Left renal pelvis (tissue), 4 donors: ENCODE measurements around the gene MSH2. TPM values are rescaled to one million over a fixed set of nuclear protein-coding genes. Genes with fewer than 3 reads are reported as not detected.
A peak's percentile ranks its signal among the peaks of the same experiment; 100 is the strongest.
"Not testable (repeated sequence)": the region's sequence is repeated elsewhere in the genome, so short reads cannot be mapped to it uniquely, and the experiment has no call there.

Experiments
- DNase-seq, 4 donors: peaks; one replicate each; pipeline ENCODE4 v3.0.0-alpha.2; 2013; ENCODE audit warnings: low read depth in 4 of 4, low spot score in 3 of 4
- polyA plus RNA-seq, 4 donors: library from polyadenylated mRNA; unstranded; fragments of 120-200 nt; gene quantifications; one replicate each; pipeline ENCODE4 v1.2.1, GENCODE V29; 2013; ENCODE audit not compliant: insufficient read length in 4 of 4

MSH2 gene
- 10 to 100 TPM; 55.7 to 85.4 (median 72.5) TPM for polyA plus RNA-seq

DNA sequence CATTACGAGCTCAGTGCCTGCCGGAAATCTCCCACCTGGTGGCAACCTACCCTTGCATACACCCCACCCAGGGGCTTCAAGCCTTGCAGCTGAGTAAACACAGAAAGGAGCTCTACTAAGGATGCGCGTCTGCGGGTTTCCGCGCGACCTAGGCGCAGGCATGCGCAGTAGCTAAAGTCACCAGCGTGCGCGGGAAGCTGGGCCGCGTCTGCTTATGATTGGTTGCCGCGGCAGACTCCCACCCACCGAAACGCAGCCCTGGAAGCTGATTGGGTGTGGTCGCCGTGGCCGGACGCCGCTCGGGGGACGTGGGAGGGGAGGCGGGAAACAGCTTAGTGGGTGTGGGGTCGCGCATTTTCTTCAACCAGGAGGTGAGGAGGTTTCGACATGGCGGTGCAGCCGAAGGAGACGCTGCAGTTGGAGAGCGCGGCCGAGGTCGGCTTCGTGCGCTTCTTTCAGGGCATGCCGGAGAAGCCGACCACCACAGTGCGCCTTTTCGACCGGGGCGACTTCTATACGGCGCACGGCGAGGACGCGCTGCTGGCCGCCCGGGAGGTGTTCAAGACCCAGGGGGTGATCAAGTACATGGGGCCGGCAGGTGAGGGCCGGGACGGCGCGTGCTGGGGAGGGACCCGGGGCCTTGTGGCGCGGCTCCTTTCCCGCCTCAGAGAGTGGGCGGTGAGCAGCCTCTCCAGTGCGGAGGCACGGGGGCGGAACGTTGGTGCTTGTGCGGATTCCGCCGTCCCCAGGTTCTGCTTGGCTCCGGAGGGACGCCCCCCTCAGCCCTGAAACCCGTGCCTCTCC, at the start of gene MSH2:
MSH2 (plus strand) TSS at position 352 of the 804 bp plus-strand sequence; CDS start at position 388, 36 bp downstream.
- peak; percentile 79 to 85 (median 81) for DNase-seq

- no peak for DNase-seq
These were observed 48.7 kb upstream of the MSH2 start for GRCh38 chr2:47354013-47354847.

DNA sequence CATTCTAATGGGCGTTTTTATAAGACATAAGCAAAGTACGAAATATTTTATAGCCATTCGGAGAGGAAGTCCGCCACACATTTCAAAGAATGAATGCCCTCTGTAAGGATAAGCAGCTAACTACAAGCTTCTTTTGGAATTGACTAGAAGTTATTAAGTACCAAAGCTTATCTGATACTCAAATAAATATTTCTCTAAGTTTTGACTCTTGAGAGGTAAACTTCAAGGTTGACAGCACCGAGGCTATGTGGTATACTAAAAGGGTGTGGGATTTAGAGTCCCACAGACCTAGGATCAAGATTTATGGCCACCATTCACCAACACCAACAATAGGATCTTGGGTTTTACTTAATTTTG, 48.1 kb upstream of the MSH2 start:
- DNase-seq: no peak

DNA sequence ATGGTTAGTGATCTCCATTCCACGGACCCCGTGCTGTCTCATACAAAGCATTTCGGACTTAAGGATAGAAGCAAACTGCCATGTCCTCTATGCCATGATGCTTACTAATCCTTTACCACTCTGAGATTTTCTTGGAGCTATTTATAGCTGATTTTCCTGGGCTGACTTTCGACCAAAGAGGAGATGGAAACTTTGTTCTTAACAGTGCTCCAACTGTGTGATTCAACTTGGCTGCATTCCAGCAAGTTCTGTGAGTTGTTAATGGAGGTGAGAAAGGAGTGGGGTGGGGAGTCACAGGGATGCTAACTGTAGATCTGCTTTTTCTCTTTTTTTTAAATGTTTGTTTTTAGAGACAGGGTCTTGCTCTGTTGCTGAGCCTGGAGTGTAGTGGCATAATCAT, 45.5 kb upstream of the MSH2 start:
- no peak for DNase-seq

DNA sequence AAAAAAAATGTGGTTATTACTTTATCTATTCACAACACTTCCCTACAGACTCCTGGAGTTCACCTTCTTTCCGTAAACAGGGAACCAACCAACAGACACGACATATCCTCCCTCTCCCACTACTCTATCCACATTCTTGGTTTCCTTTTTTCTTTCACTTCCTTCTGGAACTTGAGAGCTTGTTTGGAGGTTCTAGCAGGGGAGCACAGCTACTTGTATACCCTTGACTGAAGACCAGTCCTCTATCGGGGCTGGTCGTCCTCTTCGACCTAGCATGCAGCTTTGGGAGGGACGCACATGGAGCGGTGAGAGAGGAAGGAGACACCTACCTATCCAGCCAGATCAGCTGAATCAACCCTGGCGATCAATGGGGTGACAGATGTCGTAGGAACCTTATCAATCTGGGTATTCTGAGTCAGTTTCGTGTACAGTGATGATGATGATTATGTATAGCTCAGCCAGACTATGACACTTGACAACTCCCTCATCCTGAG, 43.5 kb upstream of the MSH2 start:
- DNase-seq: no peak

- no peak for DNase-seq
These were observed 42.7 kb upstream of the MSH2 start for GRCh38 chr2:47360283-47360682.

DNA sequence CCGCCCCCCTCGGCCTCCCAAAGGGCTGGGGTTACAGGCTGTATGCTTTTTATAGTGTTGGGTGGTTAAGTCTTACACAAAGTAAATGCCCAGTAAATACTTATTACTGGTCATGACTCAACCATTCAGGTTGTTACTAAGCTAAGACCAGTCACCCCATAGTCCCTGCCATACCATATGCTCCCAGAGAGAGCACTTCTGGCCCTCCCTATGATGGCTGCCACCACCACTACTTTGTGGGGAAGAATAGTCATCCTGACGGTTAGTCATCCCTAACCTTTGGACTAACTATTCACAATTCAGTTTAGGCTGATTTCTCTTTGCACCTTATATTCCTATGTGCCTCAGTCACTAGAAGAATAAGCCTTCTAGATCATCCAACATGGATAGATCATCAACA, 42.0 kb upstream of the MSH2 start:
- DNase-seq: no peak

DNA sequence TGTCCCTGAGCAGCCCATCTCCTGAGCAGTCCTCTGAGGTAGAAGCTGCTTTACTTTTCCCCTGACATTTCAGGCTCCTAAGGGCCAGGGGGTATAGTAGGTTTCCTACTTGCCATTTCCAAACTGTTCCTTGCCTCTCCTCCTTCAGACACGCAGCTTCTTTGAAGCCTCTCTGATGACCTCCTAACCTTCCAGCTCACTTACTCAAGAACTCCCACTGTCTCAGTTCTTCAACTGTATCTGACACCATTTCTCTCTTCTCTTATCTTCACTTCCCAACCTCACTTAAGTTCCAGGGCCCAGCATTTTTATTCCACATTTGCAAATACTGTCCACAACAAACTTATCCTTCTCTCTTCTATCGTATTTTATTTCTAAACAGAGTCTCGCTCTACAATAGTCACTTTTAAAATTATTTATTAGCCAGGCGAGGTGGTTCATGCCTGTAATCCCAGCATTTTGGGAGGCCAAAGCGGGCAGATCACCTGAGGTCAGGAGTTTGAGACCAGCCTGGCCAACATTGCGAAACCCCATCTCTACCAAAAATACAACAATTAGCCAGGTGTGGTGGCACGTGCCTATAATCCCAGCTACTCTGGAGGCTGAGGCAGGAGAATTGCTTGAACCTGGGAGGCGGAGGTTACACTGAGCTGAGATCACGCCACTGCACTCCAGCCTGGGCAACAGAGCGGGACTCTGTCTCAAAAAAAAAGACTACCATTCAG, 41.3 kb upstream of the MSH2 start:
- not testable (repeated sequence) for DNase-seq

DNA sequence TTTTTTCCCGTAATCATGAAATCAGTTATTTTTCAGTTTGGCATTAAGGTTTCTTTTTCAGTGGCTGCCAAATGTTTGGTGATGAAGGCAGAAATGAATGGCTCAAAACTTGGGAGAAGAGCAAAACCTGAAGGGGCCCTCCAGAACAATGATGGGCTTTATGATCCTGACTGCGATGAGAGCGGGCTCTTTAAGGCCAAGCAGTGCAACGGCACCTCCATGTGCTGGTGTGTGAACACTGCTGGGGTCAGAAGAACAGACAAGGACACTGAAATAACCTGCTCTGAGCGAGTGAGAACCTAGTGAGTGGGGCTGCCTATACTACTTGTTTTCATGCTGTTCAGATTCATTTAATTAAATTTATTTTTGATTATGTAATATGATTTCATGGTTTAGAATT, 29.2 kb upstream of the MSH2 start:
- peak in 1 of 4 donors; percentile 29 for DNase-seq

- no peak for DNase-seq
These were observed 27.6 kb upstream of the MSH2 start for GRCh38 chr2:47375307-47375706.

DNA sequence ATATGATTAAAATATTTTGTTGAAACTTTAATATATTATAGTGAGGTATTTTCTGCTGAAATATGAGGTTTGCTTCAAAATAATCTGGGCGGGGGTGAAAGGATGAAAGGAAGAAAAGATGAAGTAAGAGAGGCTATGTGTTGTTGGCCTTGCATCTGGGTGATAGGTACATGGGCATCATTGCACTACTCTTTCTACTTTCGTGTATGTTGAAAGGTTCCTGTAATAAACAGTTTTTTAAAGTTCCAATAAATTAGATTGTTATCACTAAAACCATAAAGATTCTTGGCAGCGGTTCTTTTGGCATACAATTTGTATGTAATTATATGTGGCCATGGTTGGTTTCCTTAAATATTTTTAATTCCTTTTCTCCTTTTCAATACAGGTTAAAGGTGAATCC, 23.6 kb upstream of the MSH2 start:
- DNase-seq: no peak

- no peak for DNase-seq
These were observed 21.5 kb upstream of the MSH2 start for GRCh38 chr2:47381408-47381807.

GRCh38 chr2:47386551-47386950, 16.4 kb upstream of the MSH2 start:
- no peak for DNase-seq

- DNase-seq: no peak
These were observed 14.1 kb upstream of the MSH2 start for GRCh38 chr2:47388888-47389287.

DNA sequence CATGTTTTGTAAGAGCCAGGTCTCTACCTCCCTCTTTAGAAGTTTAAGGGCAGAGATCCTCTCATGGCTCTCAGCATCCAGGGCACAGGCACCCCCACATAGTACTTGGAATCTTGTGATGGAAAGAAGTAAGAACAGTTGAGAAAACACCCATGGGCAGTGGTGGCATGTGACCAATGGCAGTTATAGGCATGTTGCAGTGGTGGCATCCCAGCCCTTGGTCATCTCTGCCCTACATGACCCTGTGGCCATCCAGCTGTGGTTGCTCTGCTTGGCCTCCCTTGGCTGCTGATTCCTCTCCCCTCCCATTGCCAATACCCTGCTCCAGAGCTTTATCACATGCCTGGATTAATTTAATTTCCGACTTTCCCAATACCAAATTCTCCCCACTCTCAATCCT, 13.3 kb upstream of the MSH2 start:
- DNase-seq: no peak

GRCh38 chr2:47401789-47402554, 984 bp upstream of the MSH2 start:
- DNase-seq: no peak

- no peak for DNase-seq
These were observed 476 bp upstream of the MSH2 start for GRCh38 chr2:47402555-47402804.

- peak in 1 of 4 donors; percentile 7 for DNase-seq
These were observed 745 bp downstream of the MSH2 start for GRCh38 chr2:47403609-47404193.

DNA sequence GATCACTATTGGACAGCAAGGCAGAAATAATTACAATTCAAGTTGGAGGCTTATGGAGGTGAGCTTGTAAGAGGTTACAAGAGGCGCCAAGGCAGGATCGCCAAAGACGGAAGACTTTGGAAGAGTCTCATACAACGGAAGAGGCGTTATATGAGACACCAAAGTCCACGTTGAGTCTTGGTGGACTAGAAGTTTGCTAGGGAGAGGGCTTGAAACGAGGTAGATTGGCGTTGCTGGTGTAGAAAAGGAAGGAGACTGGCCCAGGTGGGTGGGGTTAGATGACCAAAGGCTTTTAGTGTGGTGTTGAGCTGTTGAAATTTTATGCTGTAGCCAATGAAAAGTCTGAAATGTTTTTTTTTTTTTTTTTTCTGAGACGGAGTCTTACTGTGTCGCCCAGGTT, 1.4 kb downstream of the MSH2 start:
- DNase-seq: no peak

GRCh38 chr2:47405757-47406156, 2.8 kb downstream of the MSH2 start:
- no peak for DNase-seq
